Ishikawa (cell line): ENCODE measurements around the gene ANGPT4.

Experiments used
- CEBPB ChIP-seq: IDR thresholded peaks from 2 replicates; pipeline ENCODE4 v1.6.1; 2012
- CREB1 ChIP-seq: IDR thresholded peaks from 2 replicates; pipeline ENCODE4 v1.6.1; 2012; ENCODE audit warnings: low read depth
- EGR1 ChIP-seq: IDR thresholded peaks from 2 replicates; pipeline ENCODE4 v1.6.1; 2012
- EP300 ChIP-seq: IDR thresholded peaks from 2 replicates; pipeline ENCODE4 v1.6.1; 2012; ENCODE audit warnings: borderline replicate concordance
- FOXM1 ChIP-seq: IDR thresholded peaks from 2 replicates; pipeline ENCODE4 v1.6.1; 2012; ENCODE audit warnings: low read depth, borderline replicate concordance
- MAX ChIP-seq: IDR thresholded peaks from 2 replicates; pipeline ENCODE4 v1.6.1; 2012
- NFIC ChIP-seq: IDR thresholded peaks from 2 replicates; pipeline ENCODE4 v1.6.1; 2012
- RAD21 ChIP-seq: IDR thresholded peaks from 2 replicates; pipeline ENCODE4 v1.6.1; 2012; ENCODE audit warnings: low read depth
- REST ChIP-seq: IDR thresholded peaks from 2 replicates; pipeline ENCODE4 v1.6.1; 2012; ENCODE audit warnings: low read depth, mild to moderate bottlenecking
- TAF1 ChIP-seq: IDR thresholded peaks from 2 replicates; pipeline ENCODE4 v1.6.1; 2012; ENCODE audit warnings: low read depth, mild to moderate bottlenecking
- TCF12 ChIP-seq: IDR thresholded peaks from 2 replicates; pipeline ENCODE4 v1.6.1; 2012; ENCODE audit warnings: low read depth
- TEAD4 ChIP-seq: IDR thresholded peaks from 2 replicates; pipeline ENCODE4 v1.6.1; 2012
- USF1 ChIP-seq: IDR thresholded peaks from 2 replicates; pipeline ENCODE4 v1.6.1; 2012
- YY1 ChIP-seq: IDR thresholded peaks from 2 replicates; pipeline ENCODE4 v1.6.1; 2012; ENCODE audit warnings: low read depth
- ZBTB7A ChIP-seq: IDR thresholded peaks from 2 replicates; pipeline ENCODE4 v1.6.1; 2012; ENCODE audit warnings: low read depth

The ANGPT4 gene

GRCh38 chr20:891058-891705 is 25.0 kb downstream of the ANGPT4 start:
- TF ChIP-seq RAD21 (no peak), TCF12 (no peak), YY1 (no peak), TEAD4 (no peak), REST (no peak), CREB1 (no peak)

- TF ChIP-seq ZBTB7A (no peak), TEAD4 (no peak), REST (no peak), MAX (no peak), CEBPB (no peak), CREB1 (no peak), NFIC (no peak), FOXM1 (no peak), YY1 (no peak), EP300 (no peak), TAF1 (no peak), USF1 (no peak), EGR1 (no peak), RAD21 (no peak)
Measured at GRCh38 chr20:890666-891057, 25.5 kb downstream of the ANGPT4 start.

GRCh38 chr20:889932-890463 is 26.1 kb downstream of the ANGPT4 start:
- TF ChIP-seq RAD21 (no peak), ZBTB7A (no peak), YY1 (no peak), CREB1 (no peak), TAF1 (no peak), NFIC (no peak), TCF12 (no peak), REST (no peak), EGR1 (no peak), USF1 (no peak), EP300 (no peak), CEBPB (no peak)

GRCh38 chr20:889106-889505 is 27.0 kb downstream of the ANGPT4 start:
- TF ChIP-seq TEAD4 (no peak), CEBPB (no peak), CREB1 (no peak)

GRCh38 chr20:888057-888456 is 28.1 kb downstream of the ANGPT4 start:
- TF ChIP-seq FOXM1: no peak
- no peak for TF ChIP-seq TEAD4
- TF ChIP-seq CEBPB: no peak
- no peak for TF ChIP-seq CREB1
- no peak for TF ChIP-seq REST
- no peak for TF ChIP-seq EGR1
- TF ChIP-seq USF1: no peak
- no peak for TF ChIP-seq TCF12
- no peak for TF ChIP-seq YY1
- no peak for TF ChIP-seq ZBTB7A
- no peak for TF ChIP-seq RAD21
- no peak for TF ChIP-seq EP300
- no peak for TF ChIP-seq NFIC
- no peak for TF ChIP-seq TAF1
- TF ChIP-seq MAX: no peak
